Sigmoid colon (tissue), 7 donors: ENCODE results near the gene NLRC5. TPM values are rescaled to one million over a fixed set of nuclear protein-coding genes. Genes with fewer than 3 reads are reported as not detected.

Experiments used
- DNase-seq: peaks from one replicate; pipeline ENCODE4 v3.0.0-alpha.2; 2019
- H3K27ac ChIP-seq, 4 donors: fragments of 200-600 bp; sonication (generic); one replicate each; pipeline ENCODE4 v1.5.1; 2016 to 2019; ENCODE audit warnings: mild to moderate bottlenecking in 1 of 4
- H3K27me3 ChIP-seq, 3 donors: fragments of 200-600 bp; sonication (generic); one replicate each; pipeline ENCODE4 v1.5.1; 2019; ENCODE audit warnings: mild to moderate bottlenecking in 1 of 3
- H3K36me3 ChIP-seq, 4 donors: fragments of 200-600 bp; sonication (generic); one replicate each; pipeline ENCODE4 v1.5.1; 2016 to 2019
- H3K4me1 ChIP-seq, 4 donors: fragments of 200-600 bp; sonication (generic); one replicate each; pipeline ENCODE4 v1.5.1; 2017 to 2019
- H3K4me3 ChIP-seq, 4 donors: fragments of 200-600 bp; sonication (generic); one replicate each; pipeline ENCODE4 v1.5.1; 2017 to 2019; ENCODE audit warnings: mild to moderate bottlenecking in 2 of 4, moderate library complexity in 1 of 4
- H3K9me3 ChIP-seq, 4 donors: fragments of 200-600 bp in 3 of 4; sonication (generic) in 3 of 4; one replicate each; pipeline versions ENCODE4 v1.5.1 to v1.6.1; 2013 to 2019
- CTCF ChIP-seq, 4 experiments: fragments of 450-650 bp in 3 of 4; fragments of 200-600 bp in 1 of 4; IDR thresholded peaks; one replicate each; pipeline ENCODE4 v1.5.1; 2016 to 2019; ENCODE audit warnings: antibody characterized with exemption in 4 of 4, mild to moderate bottlenecking in 3 of 4, moderate library complexity in 2 of 4
- EP300 ChIP-seq, 4 donors: sonication (generic); formaldehyde crosslinking; IDR thresholded peaks; one replicate each; pipeline ENCODE4 v1.6.1; 2017; ENCODE audit warnings: antibody characterized with exemption in 4 of 4
- POLR2A ChIP-seq, 2 donors: fragments of 450-650 bp; IDR thresholded peaks; one replicate each; pipeline ENCODE4 v1.6.1; 2016; ENCODE audit warnings: antibody characterized with exemption in 2 of 2, mild to moderate bottlenecking in 2 of 2, moderate library complexity in 2 of 2
- POLR2AphosphoS5 ChIP-seq, 4 donors: sonication (generic); formaldehyde crosslinking; IDR thresholded peaks; one replicate each; pipeline ENCODE4 v1.6.1; 2017; ENCODE audit warnings: antibody characterized with exemption in 4 of 4
- WGBS, 2 donors: extraction: QIAGEN DNeasy Blood & Tissue Kit; methylation state at CpG; one replicate each; pipeline ENCODE4 v1.1.7; 2013; 5-methylcytosine and 5-hydroxymethylcytosine counted together
- intact Hi-C: fragments of 100-400 bp; cut with DNase I; formaldehyde crosslinking; loops from one replicate; pipeline ENCODE4 v1.15.1; 2023
- polyA plus RNA-seq, 3 donors: library from polyadenylated mRNA; stranded (reverse); fragments of 200-250 nt; gene quantifications; one replicate each; pipeline ENCODE4 v1.2.3, GENCODE V29; 2013
- total RNA-seq, 4 donors: library from RNA; depleted of rRNA; stranded (reverse); fragments of >200 nt; gene quantifications; one replicate each; pipeline ENCODE4 v1.1.0, GENCODE V29; 2016
- donor health status: healthy with polysubstance abuse.
- donor health status: Bipolar disorder and iron deficiency.
- donor health status: healthy.

NLRC5 gene
- total and polyA plus RNA-seq, 7 donors, result 9.5 to 119 (median 19.5) TPM

- DNase-seq, result no peak
- Histone ChIP-seq H3K27ac (no peak overlapping the region), H3K27me3 (peaks cover 0 to 6% (median 0%) of the 10 kb centered on the region in 3 donors), H3K4me3 (no peak overlapping the region), H3K36me3 (no peaks in the 10 kb centered on the region), H3K9me3 (no peaks in the 10 kb centered on the region), H3K4me1 (peaks cover 0 to 12% (median 7%) of the 10 kb centered on the region in 4 donors)
- 95 to 96% methylated on average over 7 of the region's 7 CpGs for WGBS, 2 donors
- no peak for TF ChIP-seq EP300 (IDR thresholded peaks at IDR 0.05)
- no peak for TF ChIP-seq POLR2AphosphoS5 (IDR thresholded peaks at IDR 0.05)
- TF ChIP-seq CTCF (IDR thresholded peaks at IDR 0.05), result no peak
- TF ChIP-seq POLR2A (IDR thresholded peaks at IDR 0.05), result no peak
- intact Hi-C loops, result no loop called here
These were observed 19.6 kb upstream of the NLRC5 start for GRCh38 chr16:56969769-56970168.

- Histone ChIP-seq H3K4me3 (no peak overlapping the region), H3K36me3 (no peaks in the 10 kb centered on the region), H3K9me3 (no peaks in the 10 kb centered on the region), H3K27ac (no peak overlapping the region), H3K27me3 (peaks cover 0 to 6% (median 0%) of the 10 kb centered on the region in 3 donors), H3K4me1 (peaks cover 0 to 4% (median 1%) of the 10 kb centered on the region in 4 donors)
- WGBS, 2 donors, result 52 to 71% methylated on average over 8 of the region's 8 CpGs
- no peak for DNase-seq
- TF ChIP-seq EP300 (IDR thresholded peaks at IDR 0.05) (no peak), POLR2A (IDR thresholded peaks at IDR 0.05) (no peak), CTCF (IDR thresholded peaks at IDR 0.05) (no peak), POLR2AphosphoS5 (IDR thresholded peaks at IDR 0.05) (no peak)
- intact Hi-C loops, result no loop called here
These were observed 18.2 kb upstream of the NLRC5 start for GRCh38 chr16:56970934-56971767.

- Histone ChIP-seq H3K4me1 (no peaks in the 10 kb centered on the region), H3K27ac (no peak overlapping the region), H3K36me3 (no peaks in the 10 kb centered on the region), H3K9me3 (no peaks in the 10 kb centered on the region), H3K4me3 (no peak overlapping the region), H3K27me3 (peaks cover 0 to 6% (median 0%) of the 10 kb centered on the region in 3 donors)
- intact Hi-C loops, result no loop called here
- WGBS, 2 donors, result 94 to 96% methylated on average over 3 of the region's 3 CpGs
- DNase-seq, result no peak
- no peak for TF ChIP-seq CTCF (IDR thresholded peaks at IDR 0.05)
- TF ChIP-seq POLR2A (IDR thresholded peaks at IDR 0.05), result no peak
- TF ChIP-seq EP300 (IDR thresholded peaks at IDR 0.05), result no peak
- TF ChIP-seq POLR2AphosphoS5 (IDR thresholded peaks at IDR 0.05), result no peak
These were observed 17.7 kb upstream of the NLRC5 start for GRCh38 chr16:56971768-56972043.

GRCh38 chr16:56972403-56973293 is 16.7 kb upstream of the NLRC5 start:
- H3K27me3 ChIP-seq, result peaks cover 0 to 6% (median 0%) of the 10 kb centered on the region in 3 donors
- 70 to 77% methylated on average over 18 of the region's 18 CpGs for WGBS, 2 donors
- no peak for DNase-seq
- H3K9me3 ChIP-seq, result no peaks in the 10 kb centered on the region
- intact Hi-C loops, result no loop called here
- H3K27ac ChIP-seq, result no peak overlapping the region
- no peak for TF ChIP-seq CTCF (IDR thresholded peaks at IDR 0.05)
- H3K4me3 ChIP-seq, result no peak overlapping the region
- H3K36me3 ChIP-seq, result no peaks in the 10 kb centered on the region
- H3K4me1 ChIP-seq, result no peaks in the 10 kb centered on the region
